Hematopoietic multipotent progenitor cell treated with erythropoietin and hydrocortisone succinate and interleukin-3 and kit ligand, for 6 days (in vitro differentiated cells): ENCODE measurements around the gene UFC1.

Experiments
- DNase-seq: peaks from one replicate; pipeline ENCODE4 v3.0.0-alpha.2; 2015

UFC1 gene

DNA sequence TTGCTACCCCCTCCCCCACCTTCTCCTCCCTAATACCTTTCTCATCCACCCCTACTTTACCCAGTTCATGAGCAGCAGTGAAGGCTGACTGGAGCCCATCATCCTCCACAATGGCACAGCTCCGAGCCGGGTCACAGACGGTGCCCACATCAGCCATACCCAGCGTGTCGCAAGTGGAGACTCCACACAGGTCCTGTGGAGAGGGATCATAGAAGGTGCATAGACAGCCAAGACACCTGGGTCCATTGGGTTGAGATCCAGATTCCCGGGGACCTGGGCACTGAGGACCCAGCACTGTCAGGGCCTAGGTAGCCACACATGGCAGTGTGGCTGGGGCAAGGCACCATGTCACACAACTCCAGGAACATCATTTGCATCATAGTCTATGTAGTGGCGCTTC is 42.3 kb downstream of the UFC1 start:
- DNase-seq: no peak

GRCh38 chr1:161196521-161197451 is 43.0 kb downstream of the UFC1 start:
- DNase-seq: no peak

DNA sequence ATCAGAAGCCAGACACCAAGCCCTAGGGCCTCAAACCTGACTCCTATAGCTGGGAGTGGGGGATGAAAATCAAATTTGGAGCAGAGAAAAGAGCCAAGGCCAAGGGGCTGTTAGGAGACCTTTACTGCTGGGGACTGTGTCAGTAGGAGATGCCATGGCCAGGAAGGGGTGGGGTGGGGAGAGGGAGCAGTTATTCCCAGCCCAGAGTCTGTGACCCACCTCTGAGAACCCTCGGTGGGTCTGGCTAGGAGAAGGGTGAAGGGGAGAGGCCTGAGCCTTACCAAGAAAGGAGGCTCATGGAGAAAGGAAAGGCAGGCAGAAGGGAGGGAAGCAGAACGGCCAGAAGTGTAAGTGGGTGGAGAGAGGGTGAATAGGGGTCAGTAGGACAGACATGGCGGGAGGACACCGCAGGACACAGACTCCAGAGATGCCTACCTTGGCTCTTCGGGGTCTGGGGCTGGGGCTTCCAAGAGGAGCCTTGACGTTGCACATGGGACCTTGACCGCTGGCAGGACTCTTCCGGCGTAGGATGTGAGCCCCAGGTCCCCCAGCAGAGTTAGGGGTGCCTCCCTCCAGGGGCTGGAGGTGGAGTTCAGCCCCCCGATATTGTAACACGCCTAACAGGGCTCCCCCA is 43.9 kb downstream of the UFC1 start:
- DNase-seq: no peak

DNA sequence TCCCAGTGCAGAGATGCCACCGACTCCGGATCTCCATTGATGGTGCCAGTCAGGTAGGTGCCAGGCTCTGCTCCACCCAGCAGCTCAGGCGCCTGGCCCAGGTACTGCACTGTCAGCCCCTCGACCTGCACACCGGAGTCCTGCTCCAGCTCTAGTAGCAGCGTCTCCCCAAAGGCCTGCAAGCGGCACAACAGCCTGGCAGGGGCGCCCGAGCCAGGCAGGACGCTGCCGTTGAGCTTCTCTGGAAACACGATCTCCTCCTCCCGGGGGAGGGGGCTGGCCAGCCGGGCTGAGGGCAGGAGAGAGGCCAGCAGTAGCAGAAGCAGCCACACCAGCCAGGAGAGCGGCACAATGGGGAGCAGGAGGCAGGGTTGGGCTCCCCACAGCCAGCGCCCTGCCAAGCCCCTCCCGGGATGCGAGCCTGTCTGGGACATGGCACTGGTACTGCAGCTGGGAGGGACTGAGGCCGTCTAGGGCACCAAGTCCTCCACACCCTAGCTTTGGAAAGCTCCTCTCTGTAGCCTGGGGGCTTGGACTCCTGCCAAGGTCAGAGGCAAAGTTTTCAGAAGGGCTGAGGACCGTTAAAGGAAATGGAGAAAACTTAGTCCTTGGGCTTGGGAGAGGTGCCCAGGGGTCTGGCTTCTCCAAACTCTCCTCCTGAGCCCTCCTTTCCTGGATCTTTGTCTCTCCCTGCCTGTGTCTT is 44.6 kb downstream of the UFC1 start:
- DNase-seq: peak; percentile 57

DNA sequence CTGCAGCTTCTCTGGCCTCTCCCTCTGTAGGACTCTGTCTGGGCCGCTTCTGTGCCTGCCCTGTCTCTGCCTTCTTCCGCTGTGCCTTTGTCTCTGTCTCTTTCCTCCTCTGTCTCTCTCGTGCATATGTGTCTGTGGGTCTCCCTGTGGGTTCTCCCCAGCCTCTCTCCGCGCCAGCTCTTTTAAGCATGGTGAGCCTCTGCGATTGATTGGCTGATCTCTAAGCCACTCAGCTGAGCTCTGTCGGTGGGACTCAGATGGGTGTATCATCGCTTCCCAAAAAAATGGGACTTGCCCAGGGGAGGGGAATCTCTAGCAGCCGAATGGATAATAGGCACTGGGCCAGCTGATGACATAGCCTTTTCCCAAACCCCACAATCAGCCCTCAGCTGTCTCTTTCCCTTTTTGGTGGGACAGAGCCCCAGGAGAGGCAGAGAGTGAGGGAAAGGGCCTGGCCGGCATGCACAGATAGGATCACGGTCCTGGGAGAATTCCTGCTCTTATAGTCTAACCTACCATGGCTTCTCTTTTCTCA is 45.2 kb downstream of the UFC1 start, which contains the start of gene ADAMTS4:
ADAMTS4 (minus strand) TSS at position 158 of the 535 bp plus-strand sequence. CDS start 427 bp downstream, outside the sequence.
- no peak for DNase-seq

- no peak for DNase-seq
Measured at GRCh38 chr1:161199506-161200139, 45.8 kb downstream of the UFC1 start.

DNA sequence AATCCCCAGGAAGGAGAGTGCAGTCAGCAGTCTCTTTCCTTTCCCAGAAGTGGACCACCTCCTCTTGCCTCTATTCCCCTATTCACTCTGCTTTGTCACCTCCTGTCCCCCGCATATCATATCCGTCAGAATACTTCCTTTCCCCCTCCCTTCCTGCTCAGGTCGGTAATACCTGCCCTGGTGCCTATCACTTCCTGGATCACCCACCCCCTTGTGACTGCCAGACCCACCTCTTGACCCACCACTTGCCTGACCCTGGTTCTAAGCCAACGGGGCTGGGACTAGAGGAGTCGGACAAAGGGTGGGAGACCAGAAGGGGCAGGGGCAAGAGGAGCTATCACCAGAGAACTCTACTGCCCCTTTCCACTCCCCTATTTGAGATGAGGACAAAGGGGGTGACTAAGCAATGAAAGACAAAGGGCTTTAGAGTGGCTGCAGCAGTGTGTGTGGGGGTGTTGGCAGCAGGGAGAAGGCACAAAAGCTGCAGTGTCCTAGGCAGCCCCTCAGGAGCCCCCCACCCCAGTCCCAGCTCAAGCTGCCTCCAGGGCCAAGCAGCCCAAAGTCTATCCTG is 46.7 kb downstream of the UFC1 start:
- no peak for DNase-seq

GRCh38 chr1:161200992-161201835 is 47.4 kb downstream of the UFC1 start:
- peak; percentile 36 for DNase-seq

DNA sequence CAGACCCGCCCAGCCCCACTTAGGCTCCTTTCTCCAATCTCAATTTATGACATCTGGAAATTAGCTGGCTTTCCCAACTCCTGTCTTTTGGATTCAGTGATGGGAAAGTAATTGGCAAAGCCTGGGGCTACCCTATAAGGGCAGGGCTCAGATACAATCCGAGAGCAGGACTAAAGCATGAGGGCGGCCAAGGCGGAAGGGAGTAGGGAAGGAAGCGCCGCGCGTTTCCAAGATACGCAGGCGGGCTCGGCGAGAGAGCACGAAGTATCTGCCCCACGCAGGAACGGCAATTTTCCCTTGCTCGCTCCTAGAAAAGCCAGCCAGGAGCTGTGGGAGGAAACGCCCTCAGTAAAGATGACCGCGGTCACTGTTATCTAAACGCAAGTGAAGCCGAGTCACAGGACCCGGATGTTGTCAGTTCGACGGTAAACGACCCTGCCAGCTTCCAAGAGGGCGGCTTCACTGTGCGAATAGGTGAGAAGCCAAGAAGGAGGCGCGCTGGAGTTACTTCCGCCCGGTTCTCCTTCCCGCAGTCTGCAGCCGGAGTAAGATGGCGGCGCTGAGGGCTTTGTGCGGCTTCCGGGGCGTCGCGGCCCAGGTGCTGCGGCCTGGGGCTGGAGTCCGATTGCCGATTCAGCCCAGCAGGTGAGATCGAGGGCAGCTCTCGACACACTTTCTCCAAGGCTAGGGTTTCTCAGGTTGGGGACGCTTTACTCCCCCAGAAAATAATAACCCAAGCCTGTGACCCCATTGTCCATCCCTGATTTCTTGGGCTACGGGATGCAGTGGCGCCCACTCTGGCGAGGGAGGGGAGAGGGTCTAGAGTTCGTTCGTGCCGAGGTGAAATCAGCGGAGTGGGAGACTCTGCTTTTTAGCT is 48.3 kb downstream of the UFC1 start, which contains the start of gene NDUFS2:
NDUFS2 (plus strand) TSS at position 532 of the 877 bp plus-strand sequence; CDS start at position 551, 19 bp downstream.
- DNase-seq: peak; percentile 100

- no peak for DNase-seq
Measured at GRCh38 chr1:161206411-161207140, 52.8 kb downstream of the UFC1 start.

DNA sequence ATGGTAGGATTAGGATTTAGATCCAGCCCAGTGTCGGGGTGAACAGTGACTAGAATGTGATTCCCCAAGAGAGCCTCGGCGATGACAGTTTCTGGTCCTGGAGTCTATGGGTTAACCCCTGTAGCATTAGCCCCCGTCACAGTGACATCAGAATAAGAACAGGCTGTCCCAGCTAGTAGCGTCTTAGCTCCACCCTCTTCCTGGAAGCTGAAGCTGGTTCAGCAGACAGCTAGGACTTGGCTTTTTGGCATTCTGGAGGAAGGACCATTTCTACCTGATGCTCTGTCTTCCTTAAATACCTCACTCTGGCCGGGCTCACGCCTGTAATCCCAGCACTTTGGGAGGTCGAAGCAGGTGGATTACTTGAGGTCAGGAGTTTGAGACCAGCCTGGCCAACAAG is 53.4 kb downstream of the UFC1 start:
- DNase-seq: no peak
